Stimulated activated CD8-positive, alpha-beta memory T cell treated with anti-CD3 and anti-CD28 coated beads, Interleukin-7, amount 100 ng/mL, for 4 hours (primary cell): ENCODE results near the gene HPN.

Experiments used
- DNase-seq, 2 donors: peaks; one replicate each; pipeline ENCODE4 v3.0.0-alpha.2; 2020; ENCODE audit warnings: low read depth in 2 of 2

HPN gene

DNA sequence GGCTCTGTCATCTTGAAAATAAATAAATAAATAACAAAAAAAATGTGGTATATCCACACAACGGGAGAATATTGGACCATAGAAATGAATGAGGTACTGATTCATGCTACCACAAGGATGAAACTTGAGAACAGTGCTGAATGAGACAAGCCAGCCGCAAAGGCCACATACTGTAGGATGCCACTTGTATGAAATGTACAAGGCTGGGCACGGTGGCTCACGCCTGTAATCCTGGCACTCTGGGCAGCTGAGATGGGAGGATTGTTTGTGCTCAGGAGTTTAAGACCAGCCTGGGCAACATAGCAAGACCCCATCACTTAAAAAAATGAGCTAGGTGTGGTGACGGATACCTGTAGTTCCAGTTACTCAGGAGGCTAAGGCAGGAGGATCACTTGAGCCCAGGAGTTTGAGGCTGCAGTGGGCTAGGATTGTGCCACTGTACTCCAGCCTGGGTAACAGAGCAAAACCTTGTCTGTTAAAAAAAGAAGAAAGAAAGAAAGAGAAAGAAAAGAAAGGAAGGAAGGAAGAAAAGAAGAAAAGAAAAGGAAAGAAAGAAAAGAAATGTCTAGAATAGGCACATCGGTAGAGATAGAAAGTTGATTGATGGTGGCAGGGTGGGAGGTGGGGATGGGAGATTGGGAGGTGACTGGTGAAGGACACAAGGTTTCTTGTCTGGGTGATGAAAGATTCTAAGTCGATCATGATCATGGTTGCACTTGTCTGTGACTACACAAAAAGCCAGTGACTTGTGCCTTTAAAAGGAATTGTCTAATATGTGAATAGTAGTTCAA is 20.3 kb downstream of the HPN start:
- DNase-seq: no peak

DNA sequence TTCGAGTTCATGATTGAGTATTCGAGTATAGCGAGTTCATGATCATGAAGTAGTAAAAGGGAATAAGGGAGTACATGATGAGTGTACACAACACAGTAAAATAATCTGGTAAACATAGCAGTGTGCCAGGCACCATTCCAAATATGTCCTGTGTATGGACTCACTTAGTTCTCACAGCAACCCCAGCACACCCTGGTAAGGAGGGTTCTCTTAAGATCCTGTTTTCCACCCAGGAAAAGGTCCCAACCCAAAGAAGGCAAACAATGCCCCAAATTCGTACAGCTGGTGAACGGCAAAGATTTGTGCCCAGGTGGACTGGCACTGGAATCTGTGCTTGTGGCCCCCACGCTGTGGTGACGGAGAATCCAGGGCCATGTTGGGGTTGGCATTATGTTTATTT is 21.4 kb downstream of the HPN start:
- DNase-seq: no peak

GRCh38 chr19:35063940-35064818 is 22.7 kb downstream of the HPN start:
- no peak for DNase-seq

DNA sequence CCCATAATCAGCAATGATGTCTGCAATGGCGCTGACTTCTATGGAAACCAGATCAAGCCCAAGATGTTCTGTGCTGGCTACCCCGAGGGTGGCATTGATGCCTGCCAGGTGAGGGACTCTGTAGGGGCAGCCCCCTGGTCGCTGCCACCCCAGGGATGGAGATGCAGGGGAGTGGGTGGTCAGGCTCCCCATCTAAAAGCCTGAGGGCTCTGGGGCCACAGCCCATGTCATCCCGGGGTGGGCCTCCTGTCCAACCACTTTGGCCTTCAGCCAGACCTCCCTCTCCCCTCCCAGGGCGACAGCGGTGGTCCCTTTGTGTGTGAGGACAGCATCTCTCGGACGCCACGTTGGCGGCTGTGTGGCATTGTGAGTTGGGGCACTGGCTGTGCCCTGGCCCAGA is 24.1 kb downstream of the HPN start:
- DNase-seq: no peak

DNA sequence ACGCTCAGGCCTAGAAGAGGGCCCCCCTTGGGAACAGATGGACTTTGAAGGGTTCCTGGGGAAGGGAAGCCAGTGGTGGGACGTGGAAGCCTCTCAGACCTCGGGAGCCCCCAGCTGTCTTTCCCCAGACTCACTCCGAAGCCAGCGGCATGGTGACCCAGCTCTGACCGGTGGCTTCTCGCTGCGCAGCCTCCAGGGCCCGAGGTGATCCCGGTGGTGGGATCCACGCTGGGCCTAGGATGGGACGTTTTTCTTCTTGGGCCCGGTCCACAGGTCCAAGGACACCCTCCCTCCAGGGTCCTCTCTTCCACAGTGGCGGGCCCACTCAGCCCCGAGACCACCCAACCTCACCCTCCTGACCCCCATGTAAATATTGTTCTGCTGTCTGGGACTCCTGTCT is 24.6 kb downstream of the HPN start:
- no peak for DNase-seq

- peak; percentile 74 to 76 for DNase-seq
Observed at GRCh38 chr19:35066691-35067563, 25.4 kb downstream of the HPN start.

- no peak for DNase-seq
Observed at GRCh38 chr19:35068941-35069634, 27.6 kb downstream of the HPN start.

GRCh38 chr19:35069696-35070095 is 28.2 kb downstream of the HPN start:
- DNase-seq: no peak

DNA sequence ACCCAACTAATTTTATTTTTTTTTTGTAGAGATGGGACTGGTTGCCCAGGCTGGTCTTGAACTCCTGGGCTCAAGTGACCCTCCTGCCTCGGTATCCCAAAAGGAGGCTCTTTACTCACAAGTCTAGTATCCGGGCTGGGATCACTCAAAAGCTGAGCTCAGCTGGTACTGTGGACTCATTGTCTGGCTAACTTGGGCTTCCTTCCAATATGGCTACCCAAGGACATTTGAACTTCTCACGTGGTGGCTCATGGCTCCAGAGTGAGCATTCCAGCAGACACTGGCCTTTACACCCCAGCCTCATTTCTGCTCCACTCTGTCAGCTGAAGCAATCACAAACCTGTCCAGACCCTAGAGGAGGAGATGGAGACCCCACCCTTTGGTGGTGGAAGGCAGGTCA is 28.9 kb downstream of the HPN start:
- no peak for DNase-seq

DNA sequence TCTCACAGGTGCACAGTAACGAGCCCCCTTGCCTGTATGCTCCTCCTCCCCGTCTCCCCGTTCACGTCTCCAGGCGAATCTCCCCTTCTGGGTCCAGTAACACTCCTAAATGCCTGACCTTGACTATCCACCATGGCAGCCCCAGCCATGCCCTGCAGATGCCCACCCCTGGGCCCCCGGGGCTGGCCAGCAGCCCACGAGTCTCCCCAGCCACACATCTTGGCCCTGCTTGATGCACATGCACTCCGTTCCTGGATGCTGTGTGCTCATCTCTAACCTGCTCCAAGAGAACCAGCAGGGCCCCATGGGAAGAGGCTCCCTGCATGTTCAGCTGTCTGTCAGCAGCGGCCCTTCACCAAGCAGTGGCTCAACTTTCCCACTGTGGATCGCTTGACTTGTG is 32.0 kb downstream of the HPN start:
- DNase-seq: no peak

GRCh38 chr19:35073941-35074340 is 32.4 kb downstream of the HPN start:
- DNase-seq: no peak

- DNase-seq: no peak
Observed at GRCh38 chr19:35074426-35075201, 33.1 kb downstream of the HPN start.

- DNase-seq: no peak
Observed at GRCh38 chr19:35075202-35076025, 33.9 kb downstream of the HPN start.

GRCh38 chr19:35076026-35076370 is 34.5 kb downstream of the HPN start:
- no peak for DNase-seq

GRCh38 chr19:35076657-35077056 is 35.1 kb downstream of the HPN start:
- no peak for DNase-seq

DNA sequence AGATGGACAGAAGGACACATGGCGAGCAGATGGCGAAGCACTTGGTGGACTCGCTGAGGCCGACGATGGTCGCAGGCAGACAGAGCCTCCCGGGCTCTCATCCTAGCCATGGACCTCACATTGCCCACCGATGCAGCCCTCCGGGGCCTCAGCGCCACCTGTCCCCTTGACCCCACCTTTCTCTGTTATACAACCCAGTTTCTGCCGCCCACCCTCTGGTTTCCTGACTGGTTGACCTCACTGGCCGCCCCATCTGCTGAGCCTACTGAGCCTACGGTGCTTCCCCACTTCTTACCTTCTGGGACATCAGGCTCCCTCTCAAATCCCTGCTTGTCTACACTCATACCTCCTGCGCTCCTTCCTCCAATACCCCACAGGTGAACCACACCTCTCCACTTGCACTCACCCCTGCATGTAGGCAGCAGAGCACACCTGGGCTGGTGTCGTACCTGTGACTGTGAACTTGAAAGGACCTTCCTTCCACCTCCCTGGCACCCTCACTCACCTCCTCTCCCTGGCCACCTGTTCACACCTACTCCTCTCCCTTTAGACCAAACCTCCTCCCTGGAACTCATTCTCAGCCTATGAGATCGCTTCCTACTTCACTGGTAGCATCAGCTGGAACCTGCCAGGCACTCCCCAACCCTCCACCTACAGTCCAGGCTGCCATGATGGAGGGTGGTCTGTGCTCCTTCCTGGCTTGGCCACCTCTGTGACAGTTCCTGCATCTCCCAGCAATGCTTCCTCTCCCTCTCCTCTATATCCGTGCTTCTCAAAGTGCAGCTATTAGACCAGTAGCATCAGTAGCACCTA is 36.1 kb downstream of the HPN start:
- DNase-seq: no peak

DNA sequence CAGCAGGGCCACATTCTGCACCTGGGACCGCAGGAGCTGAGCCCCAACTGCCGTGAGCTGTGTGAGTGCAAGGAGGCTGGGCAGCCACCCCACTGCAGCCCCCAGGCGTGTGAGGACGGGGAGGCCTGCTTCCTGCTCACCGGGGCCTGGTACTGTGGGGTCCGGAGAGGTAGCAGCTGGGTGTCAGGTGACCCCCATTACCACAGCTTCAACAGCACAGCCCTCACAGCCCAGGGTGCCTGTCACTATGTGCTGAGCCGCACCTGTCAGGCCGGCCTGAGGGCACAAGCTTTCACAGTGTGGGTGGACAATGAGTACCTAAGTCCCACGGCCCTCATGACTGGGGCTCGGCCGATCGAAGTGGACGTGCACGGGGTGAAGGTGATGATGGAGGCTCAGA is 38.3 kb downstream of the HPN start:
- DNase-seq: no peak

DNA sequence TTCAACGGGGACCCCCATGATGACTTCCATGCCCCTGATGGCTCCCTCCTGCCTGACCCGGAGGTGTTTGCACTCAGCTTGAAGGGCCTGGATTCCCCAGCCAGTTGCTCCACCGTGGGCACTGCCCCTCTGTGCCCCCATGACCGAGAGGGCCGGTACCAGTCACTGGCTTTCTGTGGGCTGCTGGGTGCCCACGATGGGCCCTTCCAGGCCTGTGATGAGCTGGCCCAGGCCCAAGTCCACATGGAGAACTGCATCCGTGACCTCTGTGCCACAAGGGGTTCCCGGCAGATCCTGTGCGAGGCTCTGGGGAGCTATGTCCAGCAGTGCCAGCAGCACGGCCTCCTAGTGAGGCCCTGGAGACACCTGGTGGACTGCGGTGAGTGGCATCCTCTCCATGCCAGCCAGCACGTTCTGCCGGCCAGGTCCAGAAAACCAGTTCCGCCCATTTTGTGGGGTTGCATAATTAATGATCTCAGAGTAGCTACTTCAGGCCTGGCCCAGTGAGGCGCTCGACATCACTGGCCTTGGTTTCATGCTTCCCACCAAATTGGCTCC is 39.2 kb downstream of the HPN start:
- DNase-seq: no peak

GRCh38 chr19:35081201-35081600 is 39.7 kb downstream of the HPN start:
- no peak for DNase-seq
